HepG2 (cell line): ENCODE data around the gene INF2. TPM values are rescaled to one million over a fixed set of nuclear protein-coding genes. Genes with fewer than 3 reads are reported as not detected.

Experiments used
- ATF4 ChIP-seq, 2 experiments: fragments of 450-650 bp in 1 of 2; sonication (generic) in 1 of 2; formaldehyde crosslinking; IDR thresholded peaks; 2 replicates each; pipeline versions ENCODE4 v1.5.0 to v1.8.0; 2020 to 2022; ENCODE audit warnings: mild to moderate bottlenecking in 1 of 2, missing genetic modification reagents in 1 of 2
- BCL6 ChIP-seq: IDR thresholded peaks from 2 replicates; pipeline ENCODE4 v1.6.1; 2016; ENCODE audit warnings: missing genetic modification reagents, missing compliant biosample characterization
- BRD4 ChIP-seq: sonication (generic); formaldehyde crosslinking; IDR thresholded peaks from 2 replicates; pipeline ENCODE4 v1.4.0; 2020; ENCODE audit warnings: missing genetic modification reagents
- GZF1 ChIP-seq: sonication (generic); formaldehyde crosslinking; IDR thresholded peaks from 2 replicates; pipeline ENCODE4 v1.5.1; 2020; ENCODE audit warnings: mild to moderate bottlenecking, missing genetic modification reagents
- HES4 ChIP-seq: sonication (generic); formaldehyde crosslinking; IDR thresholded peaks from 2 replicates; pipeline ENCODE4 v1.9.0; 2021; ENCODE audit warnings: mild to moderate bottlenecking, missing genetic modification reagents, borderline replicate concordance
- HIVEP1 ChIP-seq: sonication (generic); formaldehyde crosslinking; IDR thresholded peaks from 2 replicates; pipeline ENCODE4 v1.4.0; 2020; ENCODE audit warnings: mild to moderate bottlenecking, missing genetic modification reagents
- JDP2 ChIP-seq: sonication (generic); formaldehyde crosslinking; IDR thresholded peaks from 2 replicates; pipeline ENCODE4 v1.8.1; 2022; ENCODE audit warnings: missing genetic modification reagents, borderline replicate concordance
- NCOA5 ChIP-seq: sonication (generic); formaldehyde crosslinking; IDR thresholded peaks from 2 replicates; pipeline ENCODE4 v1.4.0; 2020; ENCODE audit warnings: missing genetic modification reagents
- NCOR1 ChIP-seq: fragments of 200-600 bp; sonication (generic); IDR thresholded peaks from 2 replicates; pipeline ENCODE4 v1.7.0; 2017; ENCODE audit warnings: antibody characterized with exemption, low read length, borderline replicate concordance
- PCBP2 ChIP-seq: fragments of 200-400 bp; formaldehyde crosslinking; optimal IDR thresholded peaks from 2 replicates; pipeline ENCODE3; 2018; ENCODE audit warnings: low read length, low read depth; ENCODE audit not compliant: poor library complexity, severe bottlenecking
- ZKSCAN1 ChIP-seq: fragments of 150-350 bp; IDR thresholded peaks from 2 replicates; pipeline ENCODE4 v1.6.1; 2014; ENCODE audit warnings: low read length
- ZMAT5 ChIP-seq: sonication (generic); formaldehyde crosslinking; IDR thresholded peaks from 2 replicates; pipeline ENCODE4 v1.5.0; 2020; ENCODE audit warnings: mild to moderate bottlenecking, low read depth, missing genetic modification reagents, borderline replicate concordance
- ZNF503 ChIP-seq: sonication (generic); formaldehyde crosslinking; IDR thresholded peaks from 2 replicates; pipeline ENCODE4 v1.4.0; 2020; ENCODE audit warnings: missing genetic modification reagents
- ZNF556 ChIP-seq: sonication (generic); formaldehyde crosslinking; IDR thresholded peaks from 2 replicates; pipeline ENCODE4 v1.4.0; 2020; ENCODE audit warnings: mild to moderate bottlenecking, missing genetic modification reagents, borderline replicate concordance
- ZNF724P ChIP-seq: sonication (generic); formaldehyde crosslinking; IDR thresholded peaks from 2 replicates; pipeline ENCODE4 v1.8.0; 2022; ENCODE audit warnings: missing genetic modification reagents, borderline replicate concordance
- ZNF891 ChIP-seq: sonication (generic); formaldehyde crosslinking; IDR thresholded peaks from 2 replicates; pipeline ENCODE4 v1.5.0; 2020; ENCODE audit warnings: mild to moderate bottlenecking, missing genetic modification reagents
- ZZZ3 ChIP-seq: sonication (generic); formaldehyde crosslinking; IDR thresholded peaks from 2 replicates; pipeline ENCODE4 v1.4.0; 2020; ENCODE audit warnings: missing genetic modification reagents, mild to moderate bottlenecking, borderline replicate concordance
- polyA plus RNA-seq, 8 experiments: library from polyadenylated mRNA; depleted of rRNA in 3 of 8; stranded (reverse) in 7 of 8; unstranded in 1 of 8; fragments of >200 nt; fragmentation: Illumina TruSeq in 4 of 8; extraction: Trizol in 4 of 8; gene quantifications; 2 replicates each; pipeline versions ENCODE4 v1.2.1 to v1.2.3, GENCODE V29; 2011 to 2016; ENCODE audit warnings: low read depth in 4 of 8, missing spikeins in 1 of 8, mixed read lengths in 1 of 8; ENCODE audit not compliant: insufficient read depth in 1 of 8
- total RNA-seq, 5 experiments: library from RNA; depleted of rRNA; stranded (reverse); fragments of >200 nt; fragmentation: Illumina TruSeq; extraction: Trizol; gene quantifications; 2 replicates each; pipeline ENCODE4 v1.2.3, GENCODE V29; 2016; ENCODE audit warnings: low read depth in 1 of 5
- TF ChIP-seq, protein P1 (sequence below): sonication (generic); formaldehyde crosslinking; IDR thresholded peaks from 2 replicates; pipeline ENCODE4 v1.5.1; 2020; ENCODE audit warnings: missing genetic modification reagents, mild to moderate bottlenecking, borderline replicate concordance
- TF ChIP-seq, protein P2 (sequence below): sonication (generic); formaldehyde crosslinking; IDR thresholded peaks from 2 replicates; pipeline ENCODE4 v1.5.1; 2020; ENCODE audit warnings: mild to moderate bottlenecking, missing genetic modification reagents, moderate library complexity

The INF2 gene
- total and polyA plus RNA-seq, 2 of the 13 experiments (the other 11 are each of a cell fraction or from before 2014, with no cell fraction given) = 16.4 to 26.4 TPM

GRCh38 chr14:104650057-104650980, 39.1 kb upstream of the INF2 start (continued):
- no peak for TF ChIP-seq BRD4
- TF ChIP-seq PCBP2 = no peak
- no peak for TF ChIP-seq ZNF724P (CRISPR knock-in tag)
- 0 out of 2 replicates have a peak, but pooled peaks have one; percentile 41 for TF ChIP-seq HIVEP1
- no peak for TF ChIP-seq ZNF503
- TF ChIP-seq, protein P1, sequence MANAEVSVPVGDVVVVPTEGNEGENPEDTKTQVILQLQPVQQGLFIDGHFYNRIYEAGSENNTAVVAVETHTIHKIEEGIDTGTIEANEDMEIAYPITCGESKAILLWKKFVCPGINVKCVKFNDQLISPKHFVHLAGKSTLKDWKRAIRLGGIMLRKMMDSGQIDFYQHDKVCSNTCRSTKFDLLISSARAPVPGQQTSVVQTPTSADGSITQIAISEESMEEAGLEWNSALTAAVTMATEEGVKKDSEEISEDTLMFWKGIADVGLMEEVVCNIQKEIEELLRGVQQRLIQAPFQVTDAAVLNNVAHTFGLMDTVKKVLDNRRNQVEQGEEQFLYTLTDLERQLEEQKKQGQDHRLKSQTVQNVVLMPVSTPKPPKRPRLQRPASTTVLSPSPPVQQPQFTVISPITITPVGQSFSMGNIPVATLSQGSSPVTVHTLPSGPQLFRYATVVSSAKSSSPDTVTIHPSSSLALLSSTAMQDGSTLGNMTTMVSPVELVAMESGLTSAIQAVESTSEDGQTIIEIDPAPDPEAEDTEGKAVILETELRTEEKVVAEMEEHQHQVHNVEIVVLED (CRISPR knock-in tag) = no peak
- TF ChIP-seq ZMAT5 (CRISPR knock-in tag) = no peak
- TF ChIP-seq ZZZ3 (CRISPR knock-in tag) = no peak
- TF ChIP-seq ZKSCAN1 = no peak
- TF ChIP-seq NCOA5 = no peak
- TF ChIP-seq ATF4 (CRISPR knock-in tag; IDR thresholded peaks at IDR 0.05) = no peak
- no peak for TF ChIP-seq NCOR1
- 0 out of 2 replicates have a peak, but pooled peaks have one; percentile 29 for TF ChIP-seq ZNF891 (CRISPR knock-in tag)
- TF ChIP-seq HES4 (CRISPR knock-in tag) = no peak
- TF ChIP-seq JDP2 (CRISPR knock-in tag) = no peak
- no peak for TF ChIP-seq GZF1 (CRISPR knock-in tag)
- TF ChIP-seq, protein P2, sequence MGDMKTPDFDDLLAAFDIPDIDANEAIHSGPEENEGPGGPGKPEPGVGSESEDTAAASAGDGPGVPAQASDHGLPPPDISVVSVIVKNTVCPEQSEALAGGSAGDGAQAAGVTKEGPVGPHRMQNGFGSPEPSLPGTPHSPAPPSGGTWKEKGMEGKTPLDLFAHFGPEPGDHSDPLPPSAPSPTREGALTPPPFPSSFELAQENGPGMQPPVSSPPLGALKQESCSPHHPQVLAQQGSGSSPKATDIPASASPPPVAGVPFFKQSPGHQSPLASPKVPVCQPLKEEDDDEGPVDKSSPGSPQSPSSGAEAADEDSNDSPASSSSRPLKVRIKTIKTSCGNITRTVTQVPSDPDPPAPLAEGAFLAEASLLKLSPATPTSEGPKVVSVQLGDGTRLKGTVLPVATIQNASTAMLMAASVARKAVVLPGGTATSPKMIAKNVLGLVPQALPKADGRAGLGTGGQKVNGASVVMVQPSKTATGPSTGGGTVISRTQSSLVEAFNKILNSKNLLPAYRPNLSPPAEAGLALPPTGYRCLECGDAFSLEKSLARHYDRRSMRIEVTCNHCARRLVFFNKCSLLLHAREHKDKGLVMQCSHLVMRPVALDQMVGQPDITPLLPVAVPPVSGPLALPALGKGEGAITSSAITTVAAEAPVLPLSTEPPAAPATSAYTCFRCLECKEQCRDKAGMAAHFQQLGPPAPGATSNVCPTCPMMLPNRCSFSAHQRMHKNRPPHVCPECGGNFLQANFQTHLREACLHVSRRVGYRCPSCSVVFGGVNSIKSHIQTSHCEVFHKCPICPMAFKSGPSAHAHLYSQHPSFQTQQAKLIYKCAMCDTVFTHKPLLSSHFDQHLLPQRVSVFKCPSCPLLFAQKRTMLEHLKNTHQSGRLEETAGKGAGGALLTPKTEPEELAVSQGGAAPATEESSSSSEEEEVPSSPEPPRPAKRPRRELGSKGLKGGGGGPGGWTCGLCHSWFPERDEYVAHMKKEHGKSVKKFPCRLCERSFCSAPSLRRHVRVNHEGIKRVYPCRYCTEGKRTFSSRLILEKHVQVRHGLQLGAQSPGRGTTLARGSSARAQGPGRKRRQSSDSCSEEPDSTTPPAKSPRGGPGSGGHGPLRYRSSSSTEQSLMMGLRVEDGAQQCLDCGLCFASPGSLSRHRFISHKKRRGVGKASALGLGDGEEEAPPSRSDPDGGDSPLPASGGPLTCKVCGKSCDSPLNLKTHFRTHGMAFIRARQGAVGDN (CRISPR knock-in tag) = peak; percentile 75
- no peak for TF ChIP-seq BCL6 (CRISPR knock-in tag)
- TF ChIP-seq ZNF556 = 0 out of 2 replicates have a peak, but pooled peaks have one; percentile 34
